ENCODE data around the gene FGF14. TPM values are rescaled to one million over a fixed set of nuclear protein-coding genes. Genes with fewer than 3 reads are reported as not detected.

The FGF14 gene
- total RNA-seq, 1 experiment from 2014 or later, result 0.22 TPM

GRCh38 chr13:102367836-102368235, 34.0 kb downstream of the FGF14 start:
- no peaks in the 10 kb centered on the region for H3K36me3 Mint-ChIP-seq (ENCODE audit: insufficient read depth in 1 of 3, low read depth in 3 of 3)
- H3K9me3 Mint-ChIP-seq, result no peaks in the 10 kb centered on the region
- no peak overlapping the region; a peak in 1 of 7 replicates for H3K27ac Mint-ChIP-seq
- no peak overlapping the region for H3K14ac ChIP-seq (ENCODE audit: insufficient read depth, low read length)
- H2BK120ac ChIP-seq (ENCODE audit: low read depth, low read length, poor library complexity, severe bottlenecking), result no peak overlapping the region
- no peak overlapping the region for H3K56ac ChIP-seq (ENCODE audit: insufficient read length, low read depth, low read length)
- no peak overlapping the region for H3K4me3 Mint-ChIP-seq
- H3T11ph ChIP-seq (ENCODE audit: low read length), result no peak overlapping the region
- H3K18ac ChIP-seq (ENCODE audit: insufficient read length, low read depth, low read length), result no peak overlapping the region
- H2AK5ac ChIP-seq (ENCODE audit: insufficient read length, low read length), result no peak overlapping the region
- no peaks in the 10 kb centered on the region for H3K27me3 Mint-ChIP-seq (ENCODE audit: low read depth)
- H2AFZ ChIP-seq (ENCODE audit: low read length), result no peak overlapping the region
- WGBS (ENCODE audit: extremely low coverage, insufficient read length, low lambda C conversion rate), result no CpG with 5 or more reads among the region's 14 CpGs
- H3K4me1 Mint-ChIP-seq, result no peaks in the 10 kb centered on the region
- no peak overlapping the region for H2BK5ac ChIP-seq (ENCODE audit: insufficient read length, low read length)
- no peaks in the 10 kb centered on the region for H3K79me2 ChIP-seq (ENCODE audit: insufficient read depth, low read length)
- no peaks in the 10 kb centered on the region for H4K20me1 ChIP-seq (ENCODE audit: control insufficient read depth, insufficient read depth, insufficient read length)
- no peaks in the 10 kb centered on the region for H3K79me1 ChIP-seq (ENCODE audit: insufficient read depth, low read depth, low read length, poor library complexity, severe bottlenecking)
- no peak overlapping the region for H3K4ac ChIP-seq (ENCODE audit: low read depth, low read length)
- H3K4me1 ChIP-seq (ENCODE audit: insufficient read depth, low read length), result no peaks in the 10 kb centered on the region
- no peak overlapping the region for H3K23ac ChIP-seq (ENCODE audit: insufficient read length, low read depth, low read length)
- no peaks in the 10 kb centered on the region for H3K9me3 ChIP-seq (ENCODE audit: control insufficient read depth, low read depth, low read length)
- no peak overlapping the region for H2BK20ac ChIP-seq (ENCODE audit: low read depth, low read length, poor library complexity, severe bottlenecking)
- no peak overlapping the region for H3K27ac ChIP-seq (ENCODE audit: insufficient read length, low read depth, low read length)
- no peaks in the 10 kb centered on the region for H3K27me3 ChIP-seq (ENCODE audit: insufficient read depth, low read length)
- no peak overlapping the region for H4K5ac ChIP-seq (ENCODE audit: insufficient read length, low read depth, low read length)
- no peak overlapping the region for H4K8ac ChIP-seq (replicated peaks; ENCODE audit: insufficient read length, low read depth, low read length)
- no peak overlapping the region for H2BK15ac ChIP-seq (ENCODE audit: low read depth, low read length)
- no peak overlapping the region for H4K91ac ChIP-seq (ENCODE audit: insufficient read length, low read depth, low read length)
- H2BK12ac ChIP-seq (ENCODE audit: insufficient read length, low read depth, low read length), result no peak overlapping the region
- TF ChIP-seq CTCF (conservative IDR thresholded peaks at IDR 0.05), result no peak
- H3K9ac ChIP-seq (ENCODE audit: extremely low read depth, insufficient read length, low read length), result no peak overlapping the region
- H3K4me2 ChIP-seq (ENCODE audit: insufficient read depth, insufficient read length, low read length), result no peak overlapping the region
- no peak for DNase-seq
- no peaks in the 10 kb centered on the region for H3K23me2 ChIP-seq (ENCODE audit: insufficient read length, low read depth, low read length, poor library complexity, severe bottlenecking)

Data from H9 (cell line).